GM18868 (cell line): ENCODE results near the gene CD2.

Experiments used
- ATAC-seq: cut with Tn5 transposase; IDR thresholded peaks from one replicate; pipeline ENCODE4 v1.9.1; 2021; ENCODE audit warnings: mild to moderate bottlenecking, moderate library complexity; ENCODE audit not compliant: unreplicated experiment

CD2 gene

DNA sequence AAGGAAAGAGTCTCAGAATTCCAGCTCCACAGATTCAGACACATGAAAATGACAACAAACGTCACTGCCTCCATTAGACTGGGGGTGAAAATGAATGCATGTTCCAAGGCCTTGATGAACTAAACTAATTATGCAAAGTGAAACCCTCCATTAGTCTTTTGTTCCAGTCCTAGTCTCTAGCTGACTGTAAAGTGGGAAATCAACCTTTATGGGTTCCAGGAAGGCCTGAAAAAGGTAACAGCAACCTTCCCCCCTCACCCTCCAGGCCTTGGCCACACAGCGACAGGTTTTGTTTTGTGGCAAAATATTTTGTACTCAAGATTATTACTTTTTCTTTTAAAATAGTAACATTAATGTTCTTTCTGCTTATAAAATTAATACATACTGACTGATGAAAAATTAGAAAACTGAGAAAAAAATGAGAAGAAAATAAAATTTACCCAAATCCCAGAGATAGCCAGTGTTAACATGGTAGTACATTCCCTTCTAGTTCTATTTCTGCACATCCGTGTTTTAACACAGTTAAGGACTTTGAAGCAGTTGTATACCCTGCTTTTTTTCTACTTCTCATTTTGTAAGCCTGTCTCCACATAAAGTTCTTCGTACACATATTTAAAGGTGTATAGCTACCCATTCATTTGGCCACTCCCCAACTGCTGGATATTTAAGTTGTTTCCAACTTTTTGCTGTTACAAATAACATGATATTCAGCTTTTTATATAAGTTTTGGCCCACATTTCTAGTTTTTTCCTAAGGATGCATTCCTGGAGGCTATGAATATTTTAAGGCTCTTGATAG is 60.9 kb downstream of the CD2 start:
- no peak for ATAC-seq

DNA sequence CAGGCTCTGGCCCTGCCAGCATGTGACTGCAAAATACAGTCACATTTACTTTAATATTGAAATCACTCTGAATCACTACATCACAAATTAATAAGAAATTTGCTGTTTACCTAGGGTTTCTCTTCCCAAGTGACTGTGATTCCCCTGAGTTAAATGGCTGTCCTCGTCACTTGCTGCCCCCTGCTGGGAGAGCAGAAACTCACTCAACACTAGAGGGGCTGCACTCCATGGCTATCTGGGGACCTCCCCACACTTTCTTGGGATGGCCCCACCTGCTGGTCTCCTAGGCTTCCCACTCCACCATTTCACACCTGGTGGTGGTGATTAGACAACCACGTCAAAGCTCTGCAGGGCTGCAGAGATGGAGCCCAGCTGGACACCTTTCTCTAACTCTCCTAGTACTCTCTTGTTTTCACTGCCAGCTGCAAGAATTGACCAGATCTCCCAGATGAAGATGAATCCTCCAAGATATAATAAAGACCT is 63.4 kb downstream of the CD2 start:
- peak; percentile 72 for ATAC-seq
